ENCODE data around the gene VPS37C.
"Not testable (repeated sequence)": the region's sequence is repeated elsewhere in the genome, so short reads cannot be mapped to it uniquely, and the experiment has no call there.

Gene VPS37C

DNA sequence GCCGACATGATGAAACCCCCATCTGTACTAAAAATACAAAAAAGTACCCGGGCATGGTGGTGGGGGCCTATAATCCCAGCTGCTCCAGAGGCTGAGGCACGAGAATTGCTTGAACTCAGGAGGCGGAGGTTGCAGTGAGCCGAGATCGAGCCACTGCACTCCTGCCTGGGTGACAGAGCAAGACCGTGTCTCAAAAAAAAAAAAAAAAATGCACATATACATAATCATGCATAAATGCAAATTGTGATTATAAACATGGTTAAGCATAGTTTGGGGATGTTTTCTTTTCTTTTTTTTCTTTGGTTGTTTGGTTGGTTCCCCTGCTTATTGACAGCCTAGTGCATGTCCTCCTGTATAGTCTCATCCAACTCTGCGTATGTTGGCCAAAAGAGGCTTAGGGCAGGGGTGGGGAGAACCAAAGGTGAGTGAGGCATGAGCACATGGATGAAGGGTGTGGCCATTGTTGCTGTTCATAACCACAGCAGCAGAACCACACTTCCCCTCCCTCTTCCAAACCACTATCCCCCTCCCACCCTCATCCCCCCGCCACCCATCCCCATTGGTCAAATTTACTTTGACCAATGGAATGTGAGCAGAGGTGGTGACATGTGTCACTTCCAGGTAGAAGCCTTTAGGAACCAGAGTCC lies 6.9 kb upstream of the VPS37C start:
- no peaks in the 10 kb centered on the region for H3K36me3 ChIP-seq (ENCODE audit: insufficient read depth, low read length)
- H3K4me1 ChIP-seq (ENCODE audit: insufficient read depth, low read length) = no peaks in the 10 kb centered on the region
- peaks cover 3% of the 10 kb centered on the region; the same call in 1 of the 2 replicates for H3K9me3 ChIP-seq (ENCODE audit: control insufficient read depth, insufficient read depth, low read length)
- no peak overlapping the region for H3K9ac ChIP-seq (ENCODE audit: low read depth, low read length)

DNA sequence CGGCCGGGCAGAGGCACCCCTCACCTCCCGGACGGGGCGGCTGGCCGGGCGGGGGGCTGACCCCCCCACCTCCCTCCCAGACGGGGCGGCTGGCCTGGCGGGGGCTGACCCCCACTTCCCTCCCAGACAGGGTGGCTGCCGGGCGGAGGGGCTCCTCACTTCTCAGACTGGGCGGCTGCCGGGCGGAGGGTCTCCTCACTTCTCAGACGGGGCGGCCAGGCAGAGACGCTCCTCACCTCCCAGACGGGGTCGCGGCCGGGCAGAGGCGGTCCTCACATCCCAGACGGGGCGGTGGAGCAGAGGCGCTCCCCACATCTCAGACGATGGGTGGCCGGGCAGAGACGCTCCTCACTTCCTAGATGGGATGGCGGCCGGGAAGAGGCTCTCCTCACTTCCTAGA lies 5.1 kb upstream of the VPS37C start:
- H3K36me3 ChIP-seq (ENCODE audit: insufficient read depth, low read length); H3K4me1 ChIP-seq (ENCODE audit: insufficient read depth, low read length); H3K9me3 ChIP-seq (ENCODE audit: control insufficient read depth, insufficient read depth, low read length); H3K9ac ChIP-seq (ENCODE audit: low read depth, low read length): not testable (repeated sequence)

DNA sequence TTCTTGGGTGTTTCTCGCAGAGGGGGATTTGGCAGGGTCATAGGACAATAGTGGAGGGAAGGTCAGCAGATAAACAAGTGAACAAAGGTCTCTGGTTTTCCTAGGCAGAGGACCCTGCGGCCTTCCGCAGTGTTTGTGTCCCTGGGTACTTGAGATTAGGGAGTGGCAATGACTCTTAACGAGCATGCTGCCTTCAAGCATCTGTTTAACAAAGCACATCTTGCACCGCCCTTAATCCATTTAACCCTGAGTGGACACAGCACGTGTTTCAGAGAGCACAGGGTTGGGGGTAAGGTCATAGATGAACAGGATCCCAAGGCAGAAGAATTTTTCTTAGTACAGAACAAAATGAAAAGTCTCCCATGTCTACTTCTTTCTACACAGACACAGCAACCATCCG lies 4.6 kb upstream of the VPS37C start:
- H3K4me1 ChIP-seq (ENCODE audit: insufficient read depth, low read length); H3K9ac ChIP-seq (ENCODE audit: low read depth, low read length); H3K9me3 ChIP-seq (ENCODE audit: control insufficient read depth, insufficient read depth, low read length); H3K36me3 ChIP-seq (ENCODE audit: insufficient read depth, low read length): not testable (repeated sequence)

DNA sequence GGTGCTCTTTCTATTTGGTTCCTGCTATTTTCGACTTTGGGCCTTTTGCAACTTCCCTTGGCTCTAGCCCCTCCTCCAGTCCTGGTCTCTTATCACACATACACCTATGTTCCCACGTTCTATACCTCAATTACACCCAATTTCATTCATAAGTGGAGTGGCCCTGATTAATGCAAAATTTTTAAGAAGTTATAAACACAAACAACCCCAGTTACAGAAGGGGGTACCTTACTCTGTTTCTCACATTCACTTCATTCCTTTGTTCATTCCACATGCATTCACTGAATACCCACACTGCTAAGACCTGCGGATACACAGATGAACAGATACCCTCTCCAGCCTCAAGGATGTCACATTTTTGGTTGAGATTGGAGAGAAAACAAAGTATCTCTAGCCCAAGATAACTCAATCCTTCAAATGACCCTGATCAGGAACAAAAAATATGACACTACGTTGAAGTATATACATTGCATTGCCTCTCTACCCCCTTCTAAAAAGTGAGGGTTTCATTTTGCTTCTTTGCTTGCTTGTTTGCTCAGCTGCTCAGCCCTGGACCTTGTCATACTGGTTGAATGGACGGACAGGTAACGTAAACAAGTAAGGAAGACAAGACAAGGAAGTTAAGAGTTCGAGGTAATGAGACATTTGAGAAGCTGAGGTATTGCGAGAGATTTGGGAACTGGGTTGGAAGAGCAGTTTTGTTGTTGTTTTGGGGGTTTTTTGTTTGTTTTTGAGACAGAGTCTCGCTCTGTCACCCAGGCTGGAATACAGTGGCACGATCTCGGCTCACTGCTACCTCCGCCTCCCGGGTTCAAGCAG lies 3.6 kb upstream of the VPS37C start:
- H3K9me3 ChIP-seq (ENCODE audit: control insufficient read depth, insufficient read depth, low read length) = peaks cover 3% of the 10 kb centered on the region; the same call in 1 of the 2 replicates
- no peaks in the 10 kb centered on the region for H3K36me3 ChIP-seq (ENCODE audit: insufficient read depth, low read length)
- H3K9ac ChIP-seq (ENCODE audit: low read depth, low read length) = no peak overlapping the region
- peaks cover 6% of the 10 kb centered on the region for H3K4me1 ChIP-seq (ENCODE audit: insufficient read depth, low read length)

DNA sequence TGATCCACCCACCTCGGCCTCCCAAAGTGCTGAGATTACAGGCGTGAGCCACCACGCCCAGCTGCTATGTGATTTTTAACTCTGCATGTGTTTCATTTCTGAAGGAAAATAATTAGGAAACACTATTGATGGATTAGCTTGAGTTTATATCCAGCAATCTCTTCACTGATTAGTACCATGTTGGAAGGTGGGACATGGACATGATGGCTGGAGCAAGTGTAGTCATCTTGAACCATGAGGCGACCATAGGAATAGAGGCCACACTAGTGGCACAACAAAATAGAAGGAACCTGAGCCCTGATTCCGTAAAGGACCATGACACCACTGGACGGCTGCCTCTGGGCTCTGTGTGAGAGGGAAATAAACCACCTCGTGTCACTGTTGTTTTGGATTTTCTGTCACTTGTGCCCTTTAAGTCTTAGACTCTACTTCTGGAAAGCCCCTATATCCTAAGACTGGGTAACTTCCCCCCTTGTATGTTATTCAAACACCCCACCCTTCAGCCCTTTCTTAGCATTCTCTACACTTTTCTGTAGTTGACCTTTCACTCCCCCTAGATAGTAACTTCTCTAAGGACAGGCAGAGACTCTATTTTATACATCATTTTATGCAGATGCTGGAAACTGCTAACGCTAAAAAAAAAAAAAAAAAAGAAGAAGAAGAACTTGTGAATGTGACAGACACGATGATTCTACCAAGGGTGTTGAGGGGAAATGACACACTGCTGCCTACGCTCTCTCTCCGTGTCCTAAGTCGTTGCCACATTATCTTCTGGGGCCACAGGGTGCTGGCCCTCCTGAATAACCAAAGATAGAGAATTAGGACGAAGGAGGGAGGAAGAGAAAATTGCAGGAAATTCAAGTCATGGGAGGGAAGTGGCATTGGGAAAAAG lies 2.7 kb upstream of the VPS37C start:
- Histone ChIP-seq H3K9me3 (ENCODE audit: control insufficient read depth, insufficient read depth, low read length) (peaks cover 3% of the 10 kb centered on the region; the same call in 1 of the 2 replicates), H3K9ac (ENCODE audit: low read depth, low read length) (no peak overlapping the region), H3K4me1 (ENCODE audit: insufficient read depth, low read length) (peaks cover 6% of the 10 kb centered on the region), H3K36me3 (ENCODE audit: insufficient read depth, low read length) (no peaks in the 10 kb centered on the region)

DNA sequence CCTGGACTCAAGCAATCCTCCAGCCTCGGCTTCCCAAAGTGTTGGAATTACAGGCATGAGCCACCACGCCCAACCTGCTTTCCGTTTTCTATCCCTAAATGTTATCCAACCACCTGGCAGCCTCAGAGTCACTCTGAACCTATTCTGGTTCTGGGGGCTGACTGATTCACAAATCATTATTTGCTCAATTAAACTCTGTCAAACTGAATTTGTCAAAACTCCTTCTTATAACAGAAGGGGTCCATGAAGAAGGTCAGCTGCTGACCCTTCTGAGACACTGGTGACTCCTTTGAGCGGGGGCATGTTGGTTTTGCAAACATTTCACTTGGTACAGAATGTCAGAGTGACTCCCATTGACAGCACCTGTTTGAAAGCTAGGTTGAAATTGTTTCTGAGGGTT lies 1.8 kb upstream of the VPS37C start:
- Histone ChIP-seq H3K4me1 (ENCODE audit: insufficient read depth, low read length) (peaks cover 6% of the 10 kb centered on the region), H3K36me3 (ENCODE audit: insufficient read depth, low read length) (no peaks in the 10 kb centered on the region), H3K9ac (ENCODE audit: low read depth, low read length) (no peak overlapping the region), H3K9me3 (ENCODE audit: control insufficient read depth, insufficient read depth, low read length) (peaks cover 3% of the 10 kb centered on the region; the same call in 1 of the 2 replicates)

DNA sequence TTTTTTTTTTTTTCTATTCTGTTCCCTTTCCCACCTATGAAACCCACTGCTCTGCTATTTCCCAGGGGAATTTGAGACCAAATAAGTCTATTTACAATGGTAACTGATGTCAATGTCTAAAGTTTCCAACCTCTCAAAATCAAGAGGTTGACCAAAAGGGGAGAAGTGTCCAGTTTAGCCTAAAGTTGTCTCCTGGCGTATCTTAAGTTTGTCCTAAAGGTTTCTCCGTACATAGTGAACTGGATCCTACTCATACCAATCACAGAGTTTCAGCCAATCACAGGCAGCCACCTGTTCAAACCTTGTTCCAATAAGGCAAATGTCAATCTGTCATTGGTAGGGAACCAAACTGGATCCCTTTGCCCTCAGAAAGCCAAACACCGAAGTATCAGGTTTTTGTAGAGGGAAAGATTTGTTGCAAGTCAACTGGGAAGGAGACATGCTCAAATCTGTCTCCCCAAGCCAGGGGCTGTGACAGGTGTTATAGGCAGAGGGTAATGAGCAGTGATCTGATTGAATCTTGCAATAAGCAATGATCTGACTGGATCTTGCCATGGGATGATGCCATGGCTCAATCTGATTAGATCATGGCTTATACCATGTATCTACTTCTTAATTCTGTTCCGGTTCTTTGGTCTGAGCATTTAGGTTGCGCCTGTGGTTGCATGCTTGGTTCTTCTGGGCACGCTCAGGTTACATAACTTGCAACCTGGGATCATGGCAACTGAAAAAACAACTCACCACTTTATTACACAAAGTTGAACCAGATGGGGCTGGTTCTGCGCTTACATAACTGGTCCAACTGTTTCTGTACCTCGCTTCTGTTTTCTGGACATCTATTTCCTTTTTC lies 1.1 kb upstream of the VPS37C start:
- H3K4me1 ChIP-seq (ENCODE audit: insufficient read depth, low read length) = peaks cover 6% of the 10 kb centered on the region
- H3K9ac ChIP-seq (ENCODE audit: low read depth, low read length) = peak overlapping the region; percentile 90
- H3K36me3 ChIP-seq (ENCODE audit: insufficient read depth, low read length) = no peaks in the 10 kb centered on the region
- peaks cover 2% of the 10 kb centered on the region; the same call in 1 of the 2 replicates for H3K9me3 ChIP-seq (ENCODE audit: control insufficient read depth, insufficient read depth, low read length)

DNA sequence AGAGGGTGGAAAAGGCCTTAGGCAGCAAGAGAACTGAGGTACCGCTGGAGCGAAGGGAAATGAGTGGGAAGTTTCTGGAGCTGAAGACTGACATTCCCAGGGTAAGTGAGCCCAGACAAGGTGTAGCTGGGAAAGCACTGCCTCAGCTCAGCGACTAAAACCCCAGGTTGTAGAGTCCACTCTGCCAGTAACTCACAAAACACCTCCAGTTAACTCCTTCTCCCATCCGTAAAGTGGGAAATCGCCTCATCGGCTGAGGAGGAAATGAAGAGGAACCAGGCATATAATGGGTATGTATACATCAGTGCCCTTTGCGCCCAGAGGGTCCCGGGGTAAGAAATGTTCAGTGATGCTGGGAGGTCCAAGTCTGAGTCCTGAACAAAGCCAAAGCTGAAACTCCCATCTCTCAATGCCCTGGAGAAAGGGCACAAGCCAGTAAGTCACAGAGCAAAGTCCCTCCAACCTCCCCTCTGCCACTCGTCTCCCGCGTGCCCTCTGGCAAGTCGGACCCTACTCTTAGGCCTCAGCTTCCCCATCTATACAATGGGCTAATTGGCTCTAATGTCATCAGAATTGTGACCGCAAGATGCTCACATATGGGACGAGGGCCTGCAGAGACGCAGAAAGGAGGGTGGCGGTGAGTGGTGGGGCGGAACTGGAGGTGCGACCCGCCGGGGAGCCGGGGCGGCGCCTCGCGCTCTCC lies 588 bp downstream of the VPS37C start:
- Histone ChIP-seq H3K9me3 (ENCODE audit: control insufficient read depth, insufficient read depth, low read length) (peaks cover 2% of the 10 kb centered on the region; the same call in 1 of the 2 replicates), H3K36me3 (ENCODE audit: insufficient read depth, low read length) (no peaks in the 10 kb centered on the region), H3K9ac (ENCODE audit: low read depth, low read length) (peak overlapping the region; percentile 90; the same call in 1 of the 2 replicates), H3K4me1 (ENCODE audit: insufficient read depth, low read length) (peaks cover 6% of the 10 kb centered on the region)

DNA sequence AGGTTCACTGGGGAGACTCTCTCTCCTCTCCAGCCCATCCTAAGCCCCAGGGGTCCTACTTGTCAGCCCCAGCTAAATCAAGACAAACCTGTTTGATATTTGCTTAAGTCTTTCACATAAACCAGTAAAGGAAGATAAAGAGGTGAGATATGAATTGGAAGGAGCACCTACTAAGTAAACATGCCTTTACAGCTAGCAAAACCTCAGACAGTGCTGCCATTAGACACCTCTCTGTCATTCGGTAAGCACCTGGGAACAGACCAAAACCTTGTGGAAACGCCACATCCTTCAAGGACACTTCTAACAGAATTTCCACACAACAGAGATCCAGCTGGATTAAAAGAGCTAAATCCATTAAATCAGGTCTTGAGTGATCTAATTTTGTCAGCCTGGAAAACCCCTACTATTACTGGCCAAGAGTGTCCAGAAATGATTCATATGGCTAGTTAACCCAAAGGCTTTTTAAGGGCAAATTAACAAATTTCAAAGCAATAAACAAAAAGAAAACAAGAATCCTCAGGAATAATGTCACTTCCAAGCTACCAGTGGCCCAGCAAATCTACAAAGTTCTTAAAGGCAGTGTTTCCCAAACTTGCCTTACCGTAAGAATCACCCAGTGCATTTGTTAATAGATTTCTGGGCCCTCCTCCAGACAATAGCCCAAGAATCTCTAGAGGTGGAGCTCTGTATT lies 2.4 kb downstream of the VPS37C start:
- Histone ChIP-seq H3K9me3 (ENCODE audit: control insufficient read depth, insufficient read depth, low read length) (peaks cover 2% of the 10 kb centered on the region; the same call in 1 of the 2 replicates), H3K9ac (ENCODE audit: low read depth, low read length) (no peak overlapping the region), H3K36me3 (ENCODE audit: insufficient read depth, low read length) (no peaks in the 10 kb centered on the region), H3K4me1 (ENCODE audit: insufficient read depth, low read length) (peaks cover 6% of the 10 kb centered on the region)

DNA sequence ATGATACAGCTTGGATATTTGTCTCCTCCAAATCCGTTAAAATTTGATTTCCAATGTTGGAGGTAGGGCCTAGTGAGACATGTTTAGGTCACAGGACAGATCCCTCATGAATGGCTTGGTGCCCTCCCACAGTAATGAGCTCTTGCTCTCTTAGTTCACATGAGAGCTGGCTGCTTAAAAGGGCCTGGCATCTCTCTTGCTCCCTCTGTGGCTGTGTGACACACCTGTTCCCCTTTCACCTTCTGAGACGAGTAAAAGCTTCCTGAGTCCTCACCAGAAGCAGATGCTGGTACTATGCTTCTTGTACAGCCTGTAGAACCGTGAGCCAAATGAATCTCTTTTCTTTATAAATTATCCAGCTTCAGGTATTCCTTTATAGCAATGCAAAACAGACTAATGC lies 3.5 kb downstream of the VPS37C start:
- no peak overlapping the region for H3K9ac ChIP-seq (ENCODE audit: low read depth, low read length)
- H3K9me3 ChIP-seq (ENCODE audit: control insufficient read depth, insufficient read depth, low read length) = peaks cover 2% of the 10 kb centered on the region; the same call in 1 of the 2 replicates
- H3K4me1 ChIP-seq (ENCODE audit: insufficient read depth, low read length) = peaks cover 14% of the 10 kb centered on the region
- no peaks in the 10 kb centered on the region for H3K36me3 ChIP-seq (ENCODE audit: insufficient read depth, low read length)

DNA sequence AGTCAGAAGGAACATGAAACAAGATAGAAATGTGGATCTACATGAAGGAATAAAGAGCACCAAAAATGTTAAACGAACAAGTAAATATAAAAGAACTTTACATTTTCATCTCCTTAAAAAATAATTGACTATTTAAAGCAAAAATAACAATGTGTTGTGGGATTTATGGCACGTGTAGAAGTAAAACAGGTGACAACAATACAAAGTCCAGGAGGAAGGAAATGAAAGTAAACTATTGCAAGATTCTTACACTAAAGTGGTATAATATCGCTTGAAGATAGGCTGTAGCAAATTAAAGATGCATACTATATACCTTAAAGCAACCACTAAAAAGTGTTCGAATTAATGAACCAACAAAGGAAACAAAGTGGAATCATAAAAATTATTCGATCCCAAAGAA lies 5.5 kb downstream of the VPS37C start:
- Histone ChIP-seq H3K36me3 (ENCODE audit: insufficient read depth, low read length) (no peaks in the 10 kb centered on the region), H3K4me1 (ENCODE audit: insufficient read depth, low read length) (peaks cover 20% of the 10 kb centered on the region), H3K9me3 (ENCODE audit: control insufficient read depth, insufficient read depth, low read length) (peaks cover 2% of the 10 kb centered on the region; the same call in 1 of the 2 replicates), H3K9ac (ENCODE audit: low read depth, low read length) (no peak overlapping the region)

DNA sequence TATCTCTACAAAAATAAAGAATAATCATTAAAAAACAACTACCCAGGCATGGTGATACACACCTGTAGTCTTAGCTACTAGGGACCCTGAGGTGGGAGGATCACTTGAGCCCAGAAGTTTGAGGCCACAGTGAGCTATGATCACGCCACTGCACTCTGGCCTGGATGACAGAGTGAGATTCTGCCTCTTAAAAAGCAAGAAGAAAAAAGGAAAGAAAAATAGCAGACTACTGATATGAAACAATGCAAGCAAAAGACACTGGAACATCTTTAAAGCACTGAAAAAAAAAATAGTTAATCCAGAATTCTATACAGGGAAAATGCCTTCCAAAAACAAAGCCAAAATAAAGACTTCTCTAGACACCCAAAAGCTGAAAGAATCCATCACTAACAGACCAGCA lies 5.9 kb downstream of the VPS37C start:
- H3K9ac ChIP-seq (ENCODE audit: low read depth, low read length) = no peak overlapping the region
- no peaks in the 10 kb centered on the region for H3K36me3 ChIP-seq (ENCODE audit: insufficient read depth, low read length)
- H3K4me1 ChIP-seq (ENCODE audit: insufficient read depth, low read length) = peaks cover 24% of the 10 kb centered on the region
- H3K9me3 ChIP-seq (ENCODE audit: control insufficient read depth, insufficient read depth, low read length) = peaks cover 2% of the 10 kb centered on the region; the same call in 1 of the 2 replicates

DNA sequence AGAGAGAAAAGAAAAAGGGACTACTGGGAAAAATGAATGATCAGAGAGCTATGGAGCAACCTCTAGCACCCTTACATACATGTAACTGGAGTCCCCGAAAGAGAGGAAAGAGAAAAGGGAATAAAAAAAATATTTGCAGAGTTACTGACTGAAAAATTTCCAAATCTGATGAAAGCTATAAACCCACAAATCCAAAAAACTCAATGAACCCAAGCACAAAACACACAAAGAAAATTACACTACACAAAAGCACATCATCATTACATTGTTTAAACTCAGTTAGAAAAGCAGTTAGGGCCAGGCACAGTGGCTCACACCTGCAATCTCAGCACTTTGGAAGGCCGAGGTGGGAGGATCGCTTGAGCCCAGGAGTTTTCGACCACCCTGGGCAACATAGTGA lies 6.7 kb downstream of the VPS37C start:
- Histone ChIP-seq H3K9ac (ENCODE audit: low read depth, low read length) (no peak overlapping the region), H3K9me3 (ENCODE audit: control insufficient read depth, insufficient read depth, low read length) (peaks cover 2% of the 10 kb centered on the region; the same call in 1 of the 2 replicates), H3K4me1 (ENCODE audit: insufficient read depth, low read length) (peaks cover 32% of the 10 kb centered on the region), H3K36me3 (ENCODE audit: insufficient read depth, low read length) (no peaks in the 10 kb centered on the region)

Measured in ES-I3 (cell line).